ENCODE results near the gene IER5L.

- TF ChIP-seq POLR2A (IDR thresholded peaks at IDR 0.05): no peak
- peak in 3 of 6 experiments; percentile 22 to 34 (median 27) for TF ChIP-seq CTCF (IDR thresholded peaks at IDR 0.05)
Observed at GRCh38 chr9:129182625-129183494, 4.8 kb upstream of the IER5L start.
